DOHH2 (cell line): ENCODE data around the gene JOSD1.

Source experiments
- CTCF ChIP-seq: fragments of 200-600 bp; sonication (generic); IDR thresholded peaks from one replicate; pipeline ENCODE4 v1.5.1; 2014; ENCODE audit warnings: antibody characterized with exemption, mild to moderate bottlenecking, low read depth, low read length; ENCODE audit not compliant: poor library complexity, severe bottlenecking
- EZH2phosphoT487 ChIP-seq: fragments of 200-600 bp; sonication (generic); IDR thresholded peaks from 2 replicates; pipeline ENCODE4 v1.6.1; 2017; ENCODE audit warnings: borderline replicate concordance, mild to moderate bottlenecking, antibody characterized with exemption, low read length, moderate library complexity, mixed read lengths

- TF ChIP-seq CTCF (no peak), EZH2phosphoT487 (no peak)
These were observed 17.7 kb upstream of the JOSD1 start for GRCh38 chr22:38718414-38718813.
